Hair follicle dermal papilla cell (primary cell): ENCODE results near the gene SETD1A. TPM values are rescaled to one million over a fixed set of nuclear protein-coding genes. Genes with fewer than 3 reads are reported as not detected.

Source experiments
- small RNA-seq: library from RNA; depleted of rRNA; stranded (forward); fragments of <200 nt; gene quantifications from one replicate; pipeline ENCODE3, GENCODE V24; 2012
- total RNA-seq: library from RNA; depleted of rRNA; stranded (reverse); fragments of >200 nt; gene quantifications from 2 replicates; pipeline ENCODE4 v1.2.3, GENCODE V29; 2012

Gene SETD1A
- 2.7 and 8.1 TPM in 2 replicates for total RNA-seq

DNA sequence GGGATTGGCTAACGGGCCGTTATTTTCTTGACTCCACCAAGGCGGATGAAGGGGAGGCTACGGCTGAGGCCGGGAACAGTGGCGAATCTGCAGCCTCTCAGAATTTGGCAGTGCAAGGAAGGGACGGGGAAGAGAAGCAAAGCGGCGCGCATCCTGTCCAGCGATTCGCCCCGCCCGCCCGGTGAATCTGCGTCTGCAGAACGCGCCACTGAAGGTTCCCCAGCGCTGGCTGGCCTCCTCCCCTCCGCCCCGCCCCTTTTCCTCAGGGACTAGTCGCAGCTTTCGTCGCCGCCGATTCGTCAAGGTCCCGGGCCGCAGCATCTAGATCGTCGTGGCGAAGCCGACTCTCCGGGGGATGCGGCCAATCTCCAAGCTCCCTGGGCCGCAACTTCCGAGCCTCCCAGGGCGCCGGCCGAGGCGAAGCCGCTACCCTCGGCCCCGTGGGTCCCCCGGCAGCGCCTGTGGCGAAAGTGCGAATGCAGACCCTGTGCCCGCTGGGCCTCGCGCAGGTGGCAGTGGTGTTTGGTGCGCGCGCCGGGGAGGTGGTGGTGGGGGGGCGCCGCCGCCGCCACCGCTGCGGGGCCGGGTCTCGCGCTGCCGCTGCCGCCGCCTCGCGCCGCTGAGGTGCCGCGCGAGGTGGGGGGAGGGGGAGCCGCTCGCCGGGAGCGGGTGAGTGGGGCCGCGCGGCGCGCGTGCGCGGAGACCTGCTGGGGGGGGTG, at the start of gene SETD1A:
TSS of gene SETD1A (plus strand) at position 299 of the 719 bp plus-strand sequence. CDS start 978 bp downstream, outside the sequence.

DNA sequence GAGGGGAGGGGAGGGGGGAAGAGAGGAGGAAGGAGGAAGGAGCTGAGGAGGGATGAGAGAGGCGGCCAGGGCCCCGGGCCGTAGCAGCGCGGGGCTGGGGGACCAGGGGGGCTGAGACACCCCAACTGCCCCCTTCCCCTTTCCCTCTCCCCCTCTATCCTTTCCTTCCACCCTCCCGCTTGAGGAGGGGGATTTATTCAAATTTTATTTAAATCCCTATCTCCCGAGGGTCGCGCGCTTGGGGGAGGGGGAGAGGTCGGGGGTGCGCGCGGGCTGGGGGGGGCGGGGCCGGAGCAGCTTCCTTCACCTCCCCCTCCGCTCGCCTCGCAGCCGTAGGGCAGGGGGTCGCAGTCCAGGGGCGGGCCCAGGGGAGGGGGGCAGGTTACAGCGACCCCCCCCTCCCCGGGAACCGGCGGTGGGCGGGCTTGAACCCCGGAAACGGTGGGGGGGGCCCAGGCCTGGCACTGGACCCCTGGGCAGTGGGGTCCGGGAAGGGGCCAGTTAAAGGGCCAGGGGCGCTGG, 33.9 kb upstream of the SETD1A start, which contains the start of gene FBXL19:
TSS of gene FBXL19 (plus strand) at position 19 of the 522 bp plus-strand sequence. CDS start 2,183 bp downstream, outside the sequence.

DNA sequence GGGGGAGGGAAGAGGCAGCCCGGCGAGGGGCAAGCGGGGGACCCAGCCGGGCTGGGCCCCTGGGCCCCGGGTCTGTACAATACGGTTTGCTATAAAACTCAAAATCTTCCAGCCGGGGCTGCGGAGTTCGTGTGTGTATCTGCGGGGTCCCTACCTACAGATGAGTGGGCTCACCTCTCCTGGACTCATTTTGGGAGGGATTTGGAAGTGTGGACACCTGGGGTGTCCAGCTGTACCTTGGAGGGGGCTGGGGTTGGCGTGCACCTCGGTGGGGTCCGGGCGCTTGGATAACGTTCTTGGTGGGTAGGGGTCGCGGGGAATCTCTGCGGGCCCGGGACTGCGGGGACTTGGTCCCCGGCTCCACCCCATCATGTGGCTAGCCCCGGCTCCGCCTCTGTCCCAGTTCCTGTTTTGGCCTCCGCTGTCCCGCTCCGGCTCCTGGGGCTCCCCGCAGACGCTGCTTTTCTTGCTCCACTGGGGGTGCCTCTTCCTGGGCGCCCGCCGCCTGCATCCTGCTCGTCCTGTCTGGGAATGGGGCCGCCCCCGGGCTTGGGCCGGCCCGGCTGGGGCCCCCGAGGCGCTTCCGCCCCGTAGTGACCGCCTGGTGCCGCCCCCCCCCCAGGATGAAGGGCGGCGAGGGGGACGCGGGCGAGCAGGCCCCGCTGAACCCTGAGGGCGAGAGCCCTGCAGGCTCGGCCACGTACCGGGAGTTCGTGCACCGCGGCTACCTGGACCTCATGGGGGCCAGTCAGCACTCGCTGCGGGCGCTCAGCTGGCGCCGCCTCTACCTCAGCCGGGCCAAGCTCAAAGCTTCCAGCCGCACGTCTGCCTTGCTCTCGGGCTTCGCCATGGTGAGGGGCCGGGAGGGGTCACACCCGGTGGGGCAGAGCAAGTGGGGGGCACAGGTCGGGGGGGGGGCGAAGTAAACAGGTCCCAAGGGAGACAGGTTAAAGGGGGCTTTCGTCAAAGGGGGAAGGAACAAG, 8.6 kb upstream of the SETD1A start, which contains the start of gene ORAI3:
TSS of gene ORAI3 (plus strand) at position 402 of the 983 bp plus-strand sequence. CDS start at position 624, 222 bp downstream.

DNA sequence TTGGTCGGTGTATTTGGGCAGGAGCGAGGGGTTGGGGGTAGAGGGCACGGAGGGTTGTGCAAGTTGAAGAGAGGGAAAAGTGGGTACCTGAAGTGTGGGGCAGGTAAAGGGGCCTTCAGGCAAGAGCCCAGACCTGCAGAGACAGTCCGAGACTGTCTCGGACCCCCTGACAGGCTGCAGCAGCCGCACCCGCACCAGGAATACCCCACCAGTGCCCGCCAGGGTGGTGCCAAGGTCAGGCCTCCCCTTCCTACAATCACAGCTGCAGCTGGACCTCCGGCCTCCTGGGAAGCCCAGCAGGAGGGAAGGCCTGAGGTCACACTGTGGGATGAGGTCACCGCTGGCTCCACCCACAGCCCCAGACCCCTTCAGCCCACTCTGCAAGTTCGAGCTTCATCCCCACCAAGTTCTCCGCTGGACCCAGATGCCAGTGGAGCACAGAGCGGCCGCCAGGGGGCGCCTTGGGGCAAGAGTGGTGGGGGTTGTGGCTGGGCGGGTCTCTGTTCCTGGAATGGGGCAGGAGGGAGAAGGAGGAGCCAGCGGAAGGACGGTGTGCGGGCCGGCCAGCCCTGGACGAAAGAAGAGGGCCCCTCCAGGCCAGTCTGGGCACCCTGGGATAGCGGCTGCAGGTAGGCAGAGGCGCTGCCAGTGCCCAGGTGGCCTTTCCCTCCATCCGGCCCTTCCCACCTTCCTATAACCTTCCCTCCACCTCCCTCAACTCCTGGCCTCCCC, 27.3 kb downstream of the SETD1A start, which contains the start of gene HSD3B7:
TSS of gene HSD3B7 (plus strand) at position 539 of the 732 bp plus-strand sequence. CDS start 452 bp downstream, outside the sequence.

DNA sequence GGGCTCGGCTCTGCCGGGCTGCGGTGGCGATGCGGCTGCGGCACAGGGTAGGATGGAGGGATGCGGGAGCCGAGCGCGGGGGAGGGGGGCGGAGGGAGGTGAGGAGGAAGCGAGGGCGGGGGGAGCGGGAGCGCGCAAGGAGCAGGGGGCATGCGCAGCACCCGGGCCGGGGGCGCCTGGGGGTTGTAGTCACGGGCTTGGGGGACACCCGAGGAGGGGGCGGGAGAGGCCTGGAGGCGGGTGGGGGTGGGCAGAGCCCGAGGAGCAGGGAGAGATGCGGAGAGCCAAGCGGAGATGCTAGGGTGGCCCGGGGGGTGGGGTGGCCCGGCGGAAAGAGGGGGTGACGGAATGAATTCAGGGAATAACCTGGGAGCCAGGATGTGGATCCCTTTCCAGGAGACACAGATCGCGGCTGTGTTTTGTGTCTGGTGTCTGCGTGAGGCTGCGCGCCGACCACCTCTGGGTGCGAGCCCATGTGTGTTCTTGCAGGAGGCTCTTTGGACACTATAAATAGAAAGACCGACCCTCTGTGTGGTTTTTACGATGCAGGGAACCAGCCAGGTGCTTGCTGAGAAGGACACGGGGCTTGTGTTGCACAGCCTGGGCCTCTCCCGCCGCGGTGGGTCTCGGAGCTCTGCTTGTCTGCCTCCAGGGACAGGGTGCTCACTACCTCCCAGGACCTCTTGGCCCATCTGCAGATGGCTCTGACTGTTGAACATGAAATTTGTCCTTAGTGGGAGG, 53.2 kb downstream of the SETD1A start, which contains the start of gene STX1B:
TSS of gene STX1B (minus strand) at position 54 of the 741 bp plus-strand sequence. CDS start 242 bp downstream, outside the sequence.

GRCh38 chr16:31032736-31033708, 75.5 kb downstream of the SETD1A start, which contains the start of gene STX4:
Gene STX4, plus strand, starts transcription at chr16:31033558. Its CDS starts 248 bp downstream, at chr16:31033806.

Small RNAs within 50 kb of the gene (small RNA-seq; reads per million reads assigned to genes)
- not detected for gene AC135048.1

Other genes with a start within 250 kb of the SETD1A start
- gene PHKG2, start 209.3 kb upstream of the SETD1A start, total RNA-seq = 21.1 and 22.3 TPM in 2 replicates
- gene CFAP119, start 195.7 kb upstream of the SETD1A start, total RNA-seq = 0.36 and 0.49 TPM in 2 replicates
- 93.1 and 102 TPM in 2 replicates for gene RNF40, start 195.4 kb upstream of the SETD1A start, total RNA-seq
- gene ZNF629, start 170.5 kb upstream of the SETD1A start, total RNA-seq = 20.9 and 22.2 TPM in 2 replicates
- gene BCL7C, start 63.7 kb upstream of the SETD1A start, total RNA-seq = 37.0 and 41.7 TPM in 2 replicates
- gene CTF1, start 61.1 kb upstream of the SETD1A start, total RNA-seq = 3.5 and 5.8 TPM in 2 replicates
- gene FBXL19, start 34.2 kb upstream of the SETD1A start, total RNA-seq = 18.6 and 19.5 TPM in 2 replicates
- 34.2 and 43.0 TPM in 2 replicates for gene ORAI3, start 8.7 kb upstream of the SETD1A start, total RNA-seq
- gene HSD3B7, start 27.5 kb downstream of the SETD1A start, total RNA-seq = 52.1 and 60.4 TPM in 2 replicates
- gene STX1B, start 52.9 kb downstream of the SETD1A start, total RNA-seq = 0.97 and 2.3 TPM in 2 replicates
- 17.4 and 22.0 TPM in 2 replicates for gene STX4, start 75.8 kb downstream of the SETD1A start, total RNA-seq
- 31.3 and 34.0 TPM in 2 replicates for gene ZNF668, start 116.5 kb downstream of the SETD1A start, total RNA-seq
- 19.6 and 20.4 TPM in 2 replicates for gene ZNF646, start 116.7 kb downstream of the SETD1A start, total RNA-seq
- gene PRSS53, start 131.2 kb downstream of the SETD1A start, total RNA-seq = 4.2 and 5.5 TPM in 2 replicates
- gene VKORC1, start 137.0 kb downstream of the SETD1A start, total RNA-seq = 105 and 137 TPM in 2 replicates
- gene BCKDK, start 150.6 kb downstream of the SETD1A start, total RNA-seq = 34.4 and 36.1 TPM in 2 replicates
- 33.2 and 35.9 TPM in 2 replicates for gene KAT8, start 159.9 kb downstream of the SETD1A start, total RNA-seq
- gene PRSS8, start 178.0 kb downstream of the SETD1A start, total RNA-seq = 0.16 TPM in 1 of 2 replicates, not detected in the other
- gene PRSS36, start 192.3 kb downstream of the SETD1A start, total RNA-seq = 2.1 TPM in 1 of 2 replicates, not detected in the other
- gene FUS, start 222.4 kb downstream of the SETD1A start, total RNA-seq = 49.4 and 53.2 TPM in 2 replicates
- gene PYCARD, start 245.0 kb downstream of the SETD1A start, total RNA-seq = 29.9 and 39.4 TPM in 2 replicates